DMS79 treated with DMSO at 0.1 percent for 48 hours (cell line): ENCODE results near the gene TRIOBP.
A peak's percentile ranks its signal among the peaks of the same experiment; 100 is the strongest.

Experiments used
- DNase-seq: peaks from one replicate; lab custom pipeline; 2025; lab: John Stamatoyannopoulos, UW

The TRIOBP gene

GRCh38 chr22:37804881-37805809 lies 108.3 kb downstream of the TRIOBP start:
- DNase-seq: peak; percentile 41

GRCh38 chr22:37805810-37806277 lies 109.0 kb downstream of the TRIOBP start:
- no peak for DNase-seq

- DNase-seq: no peak
These were observed 109.8 kb downstream of the TRIOBP start for GRCh38 chr22:37806409-37807333.

- peak; percentile 62 for DNase-seq
These were observed 110.8 kb downstream of the TRIOBP start, which contains the start of gene GCAT for GRCh38 chr22:37807410-37808293. Gene GCAT (plus strand): TSS chr22:37807934. CDS start chr22:37807968, 34 bp downstream.

GRCh38 chr22:37808294-37808657 lies 111.4 kb downstream of the TRIOBP start:
- no peak for DNase-seq

GRCh38 chr22:37809672-37810333 lies 113.0 kb downstream of the TRIOBP start:
- no peak for DNase-seq

- DNase-seq: no peak
These were observed 115.0 kb downstream of the TRIOBP start for GRCh38 chr22:37811867-37812266.

- no peak for DNase-seq
These were observed 116.2 kb downstream of the TRIOBP start for GRCh38 chr22:37812869-37813678.

GRCh38 chr22:37815593-37815992 lies 118.7 kb downstream of the TRIOBP start:
- DNase-seq: no peak

GRCh38 chr22:37816543-37817180 lies 119.8 kb downstream of the TRIOBP start:
- no peak for DNase-seq

- DNase-seq: peak; percentile 33
These were observed 121.0 kb downstream of the TRIOBP start for GRCh38 chr22:37817705-37818408.

GRCh38 chr22:37818409-37819104 lies 121.7 kb downstream of the TRIOBP start:
- peak; percentile 9 for DNase-seq

- no peak for DNase-seq
These were observed 122.2 kb downstream of the TRIOBP start for GRCh38 chr22:37819105-37819433.

- no peak for DNase-seq
These were observed 123.5 kb downstream of the TRIOBP start for GRCh38 chr22:37820350-37820749.

- DNase-seq: no peak
These were observed 125.4 kb downstream of the TRIOBP start for GRCh38 chr22:37822079-37822833.

- no peak for DNase-seq
These were observed 126.5 kb downstream of the TRIOBP start, which contains the start of gene GALR3 for GRCh38 chr22:37823134-37823985. Gene GALR3 (plus strand): TSS chr22:37823382. CDS start chr22:37823407, 25 bp downstream.
